ENCODE results near the gene DMRTC1.
"Not testable (repeated sequence)": the region's sequence is repeated elsewhere in the genome, so short reads cannot be mapped to it uniquely, and the experiment has no call there.

GRCh38 chrX:72943819-72944169 lies at the start of gene DMRTC1:
- not testable (repeated sequence) for TF ChIP-seq POLR2AphosphoS5, EP300 (IDR thresholded peaks at IDR 0.05)
